Fibroblast of villous mesenchyme (primary cell): ENCODE data around the gene KIAA2012. TPM values are rescaled to one million over a fixed set of nuclear protein-coding genes. Genes with fewer than 3 reads are reported as not detected.

Experiments
- DNase-seq: peaks from one replicate; pipeline ENCODE4 v3.0.0-alpha.2; 2010; ENCODE audit warnings: low read depth
- H3K4me3 ChIP-seq: 2 replicates; pipeline ENCODE4 v1.5.1; 2011; ENCODE audit warnings: low read depth, mild to moderate bottlenecking, low read length
- CTCF ChIP-seq: IDR thresholded peaks from 2 replicates; pipeline ENCODE4 v1.5.1; 2012; ENCODE audit warnings: low read depth, mild to moderate bottlenecking, low read length; ENCODE audit not compliant: insufficient read depth
- total RNA-seq: library from RNA; depleted of rRNA; stranded (reverse); fragments of >200 nt; gene quantifications from 2 replicates; pipeline ENCODE4 v1.2.3, GENCODE V29; 2012

Gene KIAA2012
- total RNA-seq, 1 donor: under 0.01 TPM

- H3K4me3 ChIP-seq: no peak overlapping the region
- TF ChIP-seq CTCF: no peak
- no peak for DNase-seq
Observed at GRCh38 chr2:202094426-202094986, 21.5 kb downstream of the KIAA2012 start.

- no peak for DNase-seq
- no peak overlapping the region for H3K4me3 ChIP-seq
- TF ChIP-seq CTCF: no peak
Observed at GRCh38 chr2:202095235-202095634, 22.2 kb downstream of the KIAA2012 start.

- TF ChIP-seq CTCF: no peak
- DNase-seq: peak; percentile 40
- H3K4me3 ChIP-seq: no peak overlapping the region
Observed at GRCh38 chr2:202096736-202097135, 23.7 kb downstream of the KIAA2012 start.

- no peak for DNase-seq
- no peak for TF ChIP-seq CTCF
- H3K4me3 ChIP-seq: no peak overlapping the region
Observed at GRCh38 chr2:202098291-202098690, 25.2 kb downstream of the KIAA2012 start.

- no peak for TF ChIP-seq CTCF
- no peak for DNase-seq
- no peak overlapping the region for H3K4me3 ChIP-seq
Observed at GRCh38 chr2:202099515-202099914, 26.5 kb downstream of the KIAA2012 start.

GRCh38 chr2:202100176-202100575 is 27.1 kb downstream of the KIAA2012 start:
- no peak for DNase-seq
- H3K4me3 ChIP-seq: no peak overlapping the region
- TF ChIP-seq CTCF: no peak

- TF ChIP-seq CTCF: no peak
Observed at GRCh38 chr2:202101026-202101579, 28.0 kb downstream of the KIAA2012 start.

More at GRCh38 chr2:202101026-202101579, 28.0 kb downstream of the KIAA2012 start:
- DNase-seq: no peak
- no peak overlapping the region for H3K4me3 ChIP-seq
